Activated CD4-positive, alpha-beta T cell treated with anti-CD3 and anti-CD28 coated beads, Interleukin-2, amount 50 U/mL, for 16 hours (primary cell): Measurements from ENCODE around the gene C19orf44.
A peak's percentile ranks its signal among the peaks of the same experiment; 100 is the strongest.
"Not testable (repeated sequence)": the region's sequence is repeated elsewhere in the genome, so short reads cannot be mapped to it uniquely, and the experiment has no call there.

Experiments
- DNase-seq: peaks from one replicate; pipeline ENCODE4 v3.0.0-alpha.2; 2020

Gene C19orf44

GRCh38 chr19:16541526-16542044 lies 45.4 kb downstream of the C19orf44 start:
- no peak for DNase-seq

- DNase-seq, result peak; percentile 95
These were observed 46.1 kb downstream of the C19orf44 start, which contains the start of gene CHERP for GRCh38 chr19:16542045-16542909. CHERP (minus strand) TSS chr19:16542437; CDS start chr19:16542378, 59 bp downstream.

GRCh38 chr19:16542910-16543472 lies 46.8 kb downstream of the C19orf44 start:
- DNase-seq, result no peak

GRCh38 chr19:16543734-16544133 lies 47.5 kb downstream of the C19orf44 start:
- DNase-seq, result not testable (repeated sequence)

GRCh38 chr19:16544473-16545231 lies 48.5 kb downstream of the C19orf44 start:
- no peak for DNase-seq

GRCh38 chr19:16548956-16549355 lies 52.8 kb downstream of the C19orf44 start:
- no peak for DNase-seq

- not testable (repeated sequence) for DNase-seq
These were observed 55.7 kb downstream of the C19orf44 start for GRCh38 chr19:16551902-16552301.

GRCh38 chr19:16554776-16555175 lies 58.6 kb downstream of the C19orf44 start:
- DNase-seq, result no peak

- DNase-seq, result no peak
These were observed 63.6 kb downstream of the C19orf44 start for GRCh38 chr19:16559780-16560276.

- DNase-seq, result no peak
These were observed 65.2 kb downstream of the C19orf44 start for GRCh38 chr19:16561382-16561781.

GRCh38 chr19:16562608-16563025 lies 66.4 kb downstream of the C19orf44 start:
- no peak for DNase-seq

GRCh38 chr19:16564842-16565241 lies 68.6 kb downstream of the C19orf44 start:
- no peak for DNase-seq

- peak; percentile 79 for DNase-seq
These were observed 70.0 kb downstream of the C19orf44 start for GRCh38 chr19:16566161-16566560.

GRCh38 chr19:16566702-16567101 lies 70.5 kb downstream of the C19orf44 start:
- DNase-seq, result no peak

- no peak for DNase-seq
These were observed 73.6 kb downstream of the C19orf44 start for GRCh38 chr19:16569609-16570320.
